Stimulated activated CD4-positive, alpha-beta T cell treated with anti-CD3 and anti-CD28 coated beads, Interleukin-1b, Interleukin-23, amount 100 ng/mL, for 48 hours (primary cell): ENCODE data around the gene LAGE3.

Source experiments
- DNase-seq: peaks from one replicate; pipeline ENCODE4 v3.0.0-alpha.2; 2020

LAGE3 gene

GRCh38 chrX:154452823-154453222, 26.3 kb downstream of the LAGE3 start:
- DNase-seq, result no peak

DNA sequence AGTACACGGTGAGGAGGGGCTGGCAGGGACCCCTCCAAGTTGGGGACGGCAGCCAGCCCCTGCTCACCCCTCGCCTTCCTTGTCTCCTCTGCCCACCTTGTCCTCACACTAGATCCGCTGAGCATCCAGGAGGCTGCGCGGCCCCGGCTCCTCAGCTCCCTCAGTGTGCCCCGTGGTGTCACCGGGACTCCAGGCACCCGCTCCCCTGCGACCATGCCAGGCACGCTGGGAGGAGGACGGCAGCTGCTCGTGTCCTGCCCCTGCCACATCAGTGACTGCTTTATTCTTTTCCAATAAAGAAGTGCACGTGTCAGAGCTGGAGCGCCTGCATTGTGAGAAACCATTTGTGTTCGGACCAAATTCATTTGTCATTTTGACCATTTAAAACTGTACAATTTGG, 28.8 kb downstream of the LAGE3 start:
- DNase-seq, result no peak

DNA sequence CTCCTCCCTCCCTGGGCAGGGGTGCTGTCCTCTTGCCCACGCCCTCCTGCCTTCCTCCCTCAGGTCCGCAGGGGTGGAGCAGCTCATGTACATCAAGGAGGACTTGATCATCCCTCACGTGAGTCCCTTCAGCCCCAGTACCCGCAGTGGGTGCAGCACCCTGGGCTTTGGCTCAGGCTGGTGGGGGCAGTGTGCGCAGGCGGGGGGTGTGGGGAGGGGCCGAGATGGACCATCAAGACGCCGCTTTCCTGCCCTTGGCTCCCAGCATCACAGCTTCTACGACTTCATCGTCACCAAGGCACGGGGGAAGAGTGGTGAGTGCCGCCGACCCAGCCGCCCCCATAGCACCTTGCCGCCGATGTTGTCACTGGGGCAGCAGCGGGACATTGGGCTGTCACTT, 29.5 kb downstream of the LAGE3 start:
- no peak for DNase-seq

- DNase-seq, result no peak
Observed at GRCh38 chrX:154448484-154448883, 30.6 kb downstream of the LAGE3 start.

- DNase-seq, result no peak
Observed at GRCh38 chrX:154446430-154446829, 32.7 kb downstream of the LAGE3 start.

DNA sequence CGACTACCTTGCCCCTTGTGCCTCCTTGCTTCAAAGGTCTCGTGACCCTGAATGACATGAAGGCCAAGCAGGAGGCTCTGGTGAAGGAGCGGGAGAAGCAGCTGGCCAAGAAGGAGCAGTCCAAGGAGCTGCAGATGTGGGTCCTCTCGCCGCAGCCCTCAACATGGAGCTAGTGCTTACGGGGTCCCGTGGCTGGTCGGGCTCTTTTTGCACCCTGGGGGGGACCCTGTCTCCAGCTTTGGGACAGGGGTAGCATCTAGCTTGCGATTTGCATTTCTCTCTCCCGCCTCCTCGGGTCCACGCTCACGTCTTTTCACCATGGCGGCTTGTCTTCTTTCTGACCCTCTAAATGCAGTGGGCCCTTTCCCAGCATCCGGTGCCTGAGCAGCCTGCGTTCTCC, 33.3 kb downstream of the LAGE3 start:
- DNase-seq, result no peak

- no peak for DNase-seq
Observed at GRCh38 chrX:154444755-154445246, 34.3 kb downstream of the LAGE3 start.

- peak; percentile 67 for DNase-seq
Observed at GRCh38 chrX:154443992-154444754, 34.9 kb downstream of the LAGE3 start, which contains the start of gene FAM50A. FAM50A (plus strand) TSS chrX:154444141; CDS start chrX:154444236, 95 bp downstream.

DNA sequence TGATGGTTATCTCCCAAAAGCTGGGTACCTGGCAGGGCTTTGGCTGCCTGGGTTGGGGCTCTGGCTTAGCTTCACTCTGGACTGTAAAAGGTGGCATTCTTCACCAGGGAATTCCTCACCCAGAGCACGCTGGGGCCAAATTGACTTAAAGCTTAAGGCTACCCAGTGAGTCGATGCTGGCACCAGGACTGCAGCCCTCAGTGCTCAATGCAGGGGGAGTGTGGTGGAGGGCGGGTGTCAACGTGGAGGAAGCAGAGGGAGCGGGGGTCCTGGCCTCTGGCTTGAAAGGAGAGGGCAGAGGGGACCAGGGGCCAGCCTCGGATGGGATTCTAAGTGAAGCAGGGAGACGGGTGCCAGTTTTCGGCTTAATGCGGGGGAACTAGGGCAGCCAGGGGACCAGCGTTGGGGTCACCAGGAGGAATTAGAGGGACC, 35.6 kb downstream of the LAGE3 start:
- DNase-seq, result no peak

GRCh38 chrX:154441984-154442707, 36.9 kb downstream of the LAGE3 start:
- no peak for DNase-seq

GRCh38 chrX:154441564-154441963, 37.5 kb downstream of the LAGE3 start:
- DNase-seq, result no peak

DNA sequence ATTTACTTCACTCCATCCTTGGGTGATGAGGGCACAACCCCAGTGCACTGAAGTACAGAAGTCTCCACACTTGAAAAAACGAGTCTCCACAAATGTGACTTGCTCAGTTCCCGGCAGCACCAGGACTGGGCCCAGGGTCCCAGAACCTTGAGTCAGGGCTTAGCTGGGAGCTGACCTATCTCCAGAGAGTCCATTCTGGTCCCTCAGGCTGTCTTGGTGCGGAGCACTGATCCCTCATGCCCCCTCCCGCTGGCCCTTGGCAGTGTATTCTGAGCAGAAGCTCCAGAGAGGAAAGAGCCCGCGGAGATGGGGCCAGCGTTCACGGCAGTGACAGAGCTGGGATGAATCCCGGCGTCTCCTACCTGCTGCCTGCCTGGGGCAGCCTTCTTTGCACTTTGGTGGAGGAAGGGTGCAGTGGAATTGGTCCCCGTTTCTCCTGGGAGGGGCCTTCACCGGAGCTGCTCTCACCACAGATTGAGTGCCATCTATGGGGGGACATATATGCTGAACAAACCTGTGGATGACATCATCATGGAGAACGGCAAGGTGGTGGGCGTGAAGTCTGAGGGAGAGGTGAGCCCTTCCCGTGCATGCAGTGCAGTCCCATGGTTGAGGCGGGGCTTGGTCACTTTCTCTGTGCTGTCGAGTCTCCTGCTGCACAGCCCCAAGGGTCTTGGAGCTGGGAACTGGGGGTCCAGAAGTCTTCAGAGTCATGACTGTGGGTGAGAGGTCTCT, 38.3 kb downstream of the LAGE3 start:
- DNase-seq, result no peak

GRCh38 chrX:154439841-154440240, 39.2 kb downstream of the LAGE3 start:
- no peak for DNase-seq

GRCh38 chrX:154437971-154438893, 40.8 kb downstream of the LAGE3 start:
- DNase-seq, result no peak

- DNase-seq, result peak; percentile 29
Observed at GRCh38 chrX:154436983-154437752, 41.9 kb downstream of the LAGE3 start, which contains the start of gene GDI1. GDI1 (plus strand) TSS chrX:154437154; CDS start chrX:154437255, 101 bp downstream.

DNA sequence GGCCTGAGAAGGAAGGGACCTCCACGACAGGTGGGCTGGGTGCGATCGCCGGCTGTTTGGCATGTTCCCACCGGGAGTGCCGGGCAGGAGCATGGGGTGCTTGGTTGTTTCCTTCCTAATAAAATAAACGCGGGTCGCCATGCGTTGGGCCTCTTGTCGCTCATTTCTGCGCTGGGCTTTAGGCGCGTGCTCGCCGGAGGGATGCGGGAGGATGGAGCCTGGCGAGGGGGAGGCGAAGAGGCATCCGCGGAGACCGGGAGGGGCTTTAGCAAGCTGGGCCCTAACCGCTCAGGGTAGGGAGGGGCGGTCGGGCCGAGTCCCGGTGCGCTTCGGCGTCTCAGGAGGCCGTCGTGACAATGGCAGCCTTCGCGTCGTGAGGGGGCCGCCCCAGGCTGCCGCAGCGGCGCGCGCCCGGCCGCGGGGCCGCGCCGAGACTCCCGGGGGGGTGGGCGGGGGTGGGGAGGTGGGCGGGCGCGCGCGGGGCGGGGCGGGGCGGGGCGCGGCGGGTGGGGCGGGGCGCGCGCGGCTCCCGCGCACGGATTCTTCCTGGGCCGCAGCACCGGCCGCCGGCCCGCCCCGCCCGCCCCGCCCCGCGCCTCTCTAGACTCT, 42.6 kb downstream of the LAGE3 start:
- DNase-seq, result peak; percentile 37

- no peak for DNase-seq
Observed at GRCh38 chrX:154435171-154435733, 43.8 kb downstream of the LAGE3 start.

DNA sequence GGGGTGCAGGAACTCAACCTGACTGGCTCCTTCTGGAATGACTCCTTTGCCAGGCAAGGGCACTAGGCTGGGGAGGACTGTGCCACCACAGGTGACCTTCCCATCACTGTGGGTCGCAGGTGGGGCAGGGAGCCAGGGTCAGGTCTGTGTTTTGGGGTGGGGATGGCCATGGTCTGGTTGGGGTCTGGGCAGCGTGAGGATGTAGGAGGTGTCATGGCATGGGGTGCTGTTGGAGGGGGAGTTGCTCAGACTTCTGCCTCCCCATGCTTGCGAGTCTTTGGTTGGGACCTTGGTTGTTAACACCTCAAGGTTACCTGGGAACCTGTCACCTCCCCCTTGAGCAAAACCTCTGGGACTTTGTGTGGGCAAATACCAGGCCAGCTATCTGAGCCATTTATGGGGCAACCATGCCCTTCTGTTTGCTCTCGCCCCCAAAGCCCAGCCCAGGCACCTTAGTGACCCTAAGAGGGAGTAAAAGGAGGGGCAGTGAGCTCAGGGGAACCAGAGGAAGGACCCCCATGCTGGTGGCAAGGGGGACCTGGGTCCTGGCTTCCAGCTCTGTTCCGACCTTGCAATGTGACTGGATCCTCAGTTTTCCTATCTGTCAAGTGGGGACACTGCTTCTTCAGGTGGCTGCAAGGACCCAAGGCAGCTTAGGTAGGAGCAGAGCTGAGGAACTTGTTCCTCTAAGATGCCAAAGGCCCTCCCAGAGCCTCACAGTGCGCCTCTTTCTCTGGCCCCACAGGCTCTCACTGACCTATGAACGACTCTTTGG, 44.5 kb downstream of the LAGE3 start:
- DNase-seq, result no peak

- DNase-seq, result no peak
Observed at GRCh38 chrX:154433605-154434004, 45.5 kb downstream of the LAGE3 start.

DNA sequence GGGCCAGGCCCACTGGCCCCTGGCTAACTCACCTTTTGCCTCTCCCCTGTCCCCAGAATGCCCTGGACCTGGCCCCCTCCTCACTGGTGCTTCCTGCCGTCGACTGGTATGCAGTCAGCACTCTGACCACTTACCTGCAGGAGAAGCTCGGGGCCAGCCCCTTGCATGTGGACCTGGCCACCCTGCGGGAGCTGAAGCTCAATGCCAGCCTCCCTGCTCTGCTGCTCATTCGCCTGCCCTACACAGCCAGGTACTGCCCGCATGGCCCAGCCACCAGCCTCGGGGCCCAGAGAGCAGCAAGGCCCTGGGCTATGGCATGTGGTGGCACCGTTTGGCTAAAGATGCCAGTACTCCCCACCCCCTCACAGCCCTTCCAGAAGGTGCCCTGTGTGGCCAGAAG, 46.9 kb downstream of the LAGE3 start:
- DNase-seq, result no peak
